K562 (cell line): ENCODE measurements around the gene BCL11A.

ENCODE experiments used
- BRF1 ChIP-seq: IDR thresholded peaks from 3 replicates; pipeline ENCODE4 v1.6.1; 2011; ENCODE audit warnings: borderline replicate concordance, mild to moderate bottlenecking; ENCODE audit not compliant: insufficient read length; ENCODE audit errors: extremely low read depth
- FOXJ3 ChIP-seq: sonication (generic); formaldehyde crosslinking; IDR thresholded peaks from 2 replicates; pipeline ENCODE4 v1.4.0; 2020; ENCODE audit warnings: mild to moderate bottlenecking, missing genetic modification reagents
- GATAD2B ChIP-seq: fragments of 450-650 bp; IDR thresholded peaks from 2 replicates; pipeline ENCODE4 v1.6.1; 2017; ENCODE audit warnings: mild to moderate bottlenecking, borderline replicate concordance
- L3MBTL2 ChIP-seq: fragments of 450-650 bp; IDR thresholded peaks from 2 replicates; pipeline ENCODE4 v1.6.1; 2016; ENCODE audit warnings: mild to moderate bottlenecking, moderate library complexity
- PHF21A ChIP-seq: fragments of 450-650 bp; IDR thresholded peaks from 2 replicates; pipeline ENCODE4 v1.6.1; 2017; ENCODE audit warnings: low read depth, borderline replicate concordance
- RNF2 ChIP-seq: sonication (generic); IDR thresholded peaks from 2 replicates; pipeline ENCODE4 v1.6.1; 2016
- SMC3 ChIP-seq: conservative IDR thresholded peaks from 2 replicates; pipeline ENCODE4 v1.6.1; 2011; ENCODE audit warnings: low read depth, low read length, improper control_type of control experiment; ENCODE audit not compliant: insufficient read depth
- ZNF274 ChIP-seq: IDR thresholded peaks from 2 replicates; pipeline ENCODE4 v1.6.1; 2011; ENCODE audit warnings: low read depth, mild to moderate bottlenecking, low read length, moderate library complexity, borderline replicate concordance
- TF ChIP-seq, protein P1 (sequence below), 3 experiments: IDR thresholded peaks in 2 of 3; conservative IDR thresholded peaks in 1 of 3; 2 replicates each; pipeline ENCODE4 v1.5.1; 2011 to 2012; ENCODE audit warnings: low read length in 3 of 3, mild to moderate bottlenecking in 3 of 3, control low read depth in 2 of 3, improper control_type of control experiment in 1 of 3, inconsistent platforms in 1 of 3, low read depth in 1 of 3, mixed read lengths in 1 of 3, moderate library complexity in 1 of 3; ENCODE audit not compliant: insufficient read depth in 2 of 3
- TF ChIP-seq, protein P2 (sequence below): sonication (generic); formaldehyde crosslinking; IDR thresholded peaks from 2 replicates; pipeline ENCODE4 v1.8.0; 2022; ENCODE audit warnings: mild to moderate bottlenecking, missing genetic modification reagents, borderline replicate concordance
- TF ChIP-seq, protein P3 (sequence below): fragments of 250-450 bp; sonication (Bioruptor Pico); IDR thresholded peaks from 2 replicates; pipeline ENCODE4 v1.5.0; 2021

DNA sequence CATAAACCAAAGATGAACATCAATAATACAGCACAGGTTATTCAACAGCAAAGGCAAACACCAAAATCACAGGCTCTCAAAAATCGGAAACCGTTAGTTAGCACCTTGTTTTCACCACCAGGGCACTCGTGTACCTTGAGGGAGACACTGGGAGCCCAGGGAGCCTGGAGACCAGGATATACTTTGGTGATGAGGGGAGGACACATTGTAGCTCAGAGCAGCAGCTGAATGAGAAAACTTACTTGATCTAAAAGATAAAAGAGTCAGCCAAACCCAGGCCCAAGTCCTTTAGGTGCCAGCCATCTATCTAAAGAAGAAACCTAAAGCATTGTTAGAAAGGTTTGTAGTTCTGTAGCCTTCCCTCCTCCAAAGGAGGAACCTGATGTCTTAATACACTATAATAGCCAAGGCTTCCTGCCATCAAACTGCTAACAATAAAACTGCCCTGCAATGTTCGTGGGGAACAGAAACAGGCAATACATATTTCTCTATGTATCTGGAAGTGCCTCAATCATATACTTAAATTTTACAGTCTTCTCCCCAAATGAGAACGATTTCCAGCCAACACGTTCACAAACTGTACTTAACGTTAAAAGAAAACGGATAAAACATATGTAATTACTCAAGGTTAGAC lies 19.3 kb downstream of the BCL11A start:
- TF ChIP-seq GATAD2B (no peak), BRF1 (no peak), L3MBTL2 (no peak), SMC3 (no peak), FOXJ3 (no peak), RNF2 (no peak), ZNF274 (no peak), PHF21A (no peak)
- TF ChIP-seq, protein P1, sequence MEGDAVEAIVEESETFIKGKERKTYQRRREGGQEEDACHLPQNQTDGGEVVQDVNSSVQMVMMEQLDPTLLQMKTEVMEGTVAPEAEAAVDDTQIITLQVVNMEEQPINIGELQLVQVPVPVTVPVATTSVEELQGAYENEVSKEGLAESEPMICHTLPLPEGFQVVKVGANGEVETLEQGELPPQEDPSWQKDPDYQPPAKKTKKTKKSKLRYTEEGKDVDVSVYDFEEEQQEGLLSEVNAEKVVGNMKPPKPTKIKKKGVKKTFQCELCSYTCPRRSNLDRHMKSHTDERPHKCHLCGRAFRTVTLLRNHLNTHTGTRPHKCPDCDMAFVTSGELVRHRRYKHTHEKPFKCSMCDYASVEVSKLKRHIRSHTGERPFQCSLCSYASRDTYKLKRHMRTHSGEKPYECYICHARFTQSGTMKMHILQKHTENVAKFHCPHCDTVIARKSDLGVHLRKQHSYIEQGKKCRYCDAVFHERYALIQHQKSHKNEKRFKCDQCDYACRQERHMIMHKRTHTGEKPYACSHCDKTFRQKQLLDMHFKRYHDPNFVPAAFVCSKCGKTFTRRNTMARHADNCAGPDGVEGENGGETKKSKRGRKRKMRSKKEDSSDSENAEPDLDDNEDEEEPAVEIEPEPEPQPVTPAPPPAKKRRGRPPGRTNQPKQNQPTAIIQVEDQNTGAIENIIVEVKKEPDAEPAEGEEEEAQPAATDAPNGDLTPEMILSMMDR (IDR thresholded peaks at IDR 0.05 in 2 of 3, conservative IDR thresholded peaks at IDR 0.05 in 1 of 3; ENCODE audit: insufficient read depth in 2 of 3, low read depth in 1 of 3, low read length in 3 of 3), result no peak
- TF ChIP-seq, protein P2, sequence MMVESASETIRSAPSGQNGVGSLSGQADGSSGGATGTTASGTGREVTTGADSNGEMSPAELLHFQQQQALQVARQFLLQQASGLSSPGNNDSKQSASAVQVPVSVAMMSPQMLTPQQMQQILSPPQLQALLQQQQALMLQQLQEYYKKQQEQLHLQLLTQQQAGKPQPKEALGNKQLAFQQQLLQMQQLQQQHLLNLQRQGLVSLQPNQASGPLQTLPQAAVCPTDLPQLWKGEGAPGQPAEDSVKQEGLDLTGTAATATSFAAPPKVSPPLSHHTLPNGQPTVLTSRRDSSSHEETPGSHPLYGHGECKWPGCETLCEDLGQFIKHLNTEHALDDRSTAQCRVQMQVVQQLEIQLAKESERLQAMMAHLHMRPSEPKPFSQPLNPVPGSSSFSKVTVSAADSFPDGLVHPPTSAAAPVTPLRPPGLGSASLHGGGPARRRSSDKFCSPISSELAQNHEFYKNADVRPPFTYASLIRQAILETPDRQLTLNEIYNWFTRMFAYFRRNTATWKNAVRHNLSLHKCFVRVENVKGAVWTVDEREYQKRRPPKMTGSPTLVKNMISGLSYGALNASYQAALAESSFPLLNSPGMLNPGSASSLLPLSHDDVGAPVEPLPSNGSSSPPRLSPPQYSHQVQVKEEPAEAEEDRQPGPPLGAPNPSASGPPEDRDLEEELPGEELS (CRISPR knock-in tag), result no peak
- TF ChIP-seq, protein P3, sequence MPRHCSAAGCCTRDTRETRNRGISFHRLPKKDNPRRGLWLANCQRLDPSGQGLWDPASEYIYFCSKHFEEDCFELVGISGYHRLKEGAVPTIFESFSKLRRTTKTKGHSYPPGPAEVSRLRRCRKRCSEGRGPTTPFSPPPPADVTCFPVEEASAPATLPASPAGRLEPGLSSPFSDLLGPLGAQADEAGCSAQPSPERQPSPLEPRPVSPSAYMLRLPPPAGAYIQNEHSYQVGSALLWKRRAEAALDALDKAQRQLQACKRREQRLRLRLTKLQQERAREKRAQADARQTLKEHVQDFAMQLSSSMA, result no peak
